PFSK-1 (cell line): ENCODE measurements around the gene GIMAP1.

Experiments
- FOXP2 ChIP-seq: optimal IDR thresholded peaks from 2 replicates; pipeline ENCODE3; 2011; ENCODE audit warnings: borderline replicate concordance, control low read depth, inconsistent platforms; ENCODE audit not compliant: insufficient read depth; ENCODE audit errors: extremely low read length, extremely low read depth
- POLR2AphosphoS5 ChIP-seq: IDR thresholded peaks from 2 replicates; pipeline ENCODE4 v1.6.1; 2012; ENCODE audit warnings: low read depth, mild to moderate bottlenecking, control low read depth, low read length, moderate library complexity
- SIN3A ChIP-seq: IDR thresholded peaks from 2 replicates; pipeline ENCODE4 v1.6.1; 2012; ENCODE audit warnings: mild to moderate bottlenecking, low read length, moderate library complexity, borderline replicate concordance; ENCODE audit not compliant: insufficient read depth
- TAF1 ChIP-seq: IDR thresholded peaks from 2 replicates; pipeline ENCODE4 v1.6.1; 2012; ENCODE audit warnings: low read length, control low read depth, borderline replicate concordance; ENCODE audit not compliant: insufficient read depth
- TF ChIP-seq, protein P1 (sequence below), 2 experiments: IDR thresholded peaks; 2 replicates each; pipeline versions ENCODE4 v1.6.1 to v1.8.0; 2011 to 2012; ENCODE audit warnings: low read depth in 2 of 2, low read length in 2 of 2, control low read depth in 1 of 2, inconsistent platforms in 1 of 2, mild to moderate bottlenecking in 1 of 2, moderate library complexity in 1 of 2; ENCODE audit not compliant: insufficient read depth in 1 of 2

Gene GIMAP1

DNA sequence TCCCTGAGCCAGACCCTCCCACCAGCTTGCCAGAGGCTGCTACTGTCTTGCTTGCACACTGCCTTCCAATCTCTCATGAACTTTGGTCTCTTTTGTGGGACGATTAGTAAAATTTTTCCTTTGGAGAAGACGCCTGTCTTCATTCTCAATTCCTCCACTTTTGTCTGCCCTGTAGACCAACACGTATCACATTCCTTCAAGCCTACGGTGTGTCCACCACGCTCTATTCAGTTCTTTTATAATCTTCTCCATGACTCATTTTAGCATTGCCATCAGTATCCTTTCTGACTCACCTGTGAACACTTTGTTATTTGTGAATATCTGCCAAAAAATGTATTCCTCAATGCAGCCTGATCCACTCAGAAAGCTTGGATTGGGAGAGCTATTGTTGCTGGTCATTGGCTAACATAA, 22.2 kb downstream of the GIMAP1 start:
- TF ChIP-seq, protein P1, sequence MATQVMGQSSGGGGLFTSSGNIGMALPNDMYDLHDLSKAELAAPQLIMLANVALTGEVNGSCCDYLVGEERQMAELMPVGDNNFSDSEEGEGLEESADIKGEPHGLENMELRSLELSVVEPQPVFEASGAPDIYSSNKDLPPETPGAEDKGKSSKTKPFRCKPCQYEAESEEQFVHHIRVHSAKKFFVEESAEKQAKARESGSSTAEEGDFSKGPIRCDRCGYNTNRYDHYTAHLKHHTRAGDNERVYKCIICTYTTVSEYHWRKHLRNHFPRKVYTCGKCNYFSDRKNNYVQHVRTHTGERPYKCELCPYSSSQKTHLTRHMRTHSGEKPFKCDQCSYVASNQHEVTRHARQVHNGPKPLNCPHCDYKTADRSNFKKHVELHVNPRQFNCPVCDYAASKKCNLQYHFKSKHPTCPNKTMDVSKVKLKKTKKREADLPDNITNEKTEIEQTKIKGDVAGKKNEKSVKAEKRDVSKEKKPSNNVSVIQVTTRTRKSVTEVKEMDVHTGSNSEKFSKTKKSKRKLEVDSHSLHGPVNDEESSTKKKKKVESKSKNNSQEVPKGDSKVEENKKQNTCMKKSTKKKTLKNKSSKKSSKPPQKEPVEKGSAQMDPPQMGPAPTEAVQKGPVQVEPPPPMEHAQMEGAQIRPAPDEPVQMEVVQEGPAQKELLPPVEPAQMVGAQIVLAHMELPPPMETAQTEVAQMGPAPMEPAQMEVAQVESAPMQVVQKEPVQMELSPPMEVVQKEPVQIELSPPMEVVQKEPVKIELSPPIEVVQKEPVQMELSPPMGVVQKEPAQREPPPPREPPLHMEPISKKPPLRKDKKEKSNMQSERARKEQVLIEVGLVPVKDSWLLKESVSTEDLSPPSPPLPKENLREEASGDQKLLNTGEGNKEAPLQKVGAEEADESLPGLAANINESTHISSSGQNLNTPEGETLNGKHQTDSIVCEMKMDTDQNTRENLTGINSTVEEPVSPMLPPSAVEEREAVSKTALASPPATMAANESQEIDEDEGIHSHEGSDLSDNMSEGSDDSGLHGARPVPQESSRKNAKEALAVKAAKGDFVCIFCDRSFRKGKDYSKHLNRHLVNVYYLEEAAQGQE (IDR thresholded peaks at IDR 0.05; ENCODE audit: insufficient read depth in 1 of 2, low read depth in 2 of 2, low read length in 2 of 2) = no peak
- TF ChIP-seq SIN3A (no peak), TAF1 (no peak), FOXP2 (no peak), POLR2AphosphoS5 (no peak)

DNA sequence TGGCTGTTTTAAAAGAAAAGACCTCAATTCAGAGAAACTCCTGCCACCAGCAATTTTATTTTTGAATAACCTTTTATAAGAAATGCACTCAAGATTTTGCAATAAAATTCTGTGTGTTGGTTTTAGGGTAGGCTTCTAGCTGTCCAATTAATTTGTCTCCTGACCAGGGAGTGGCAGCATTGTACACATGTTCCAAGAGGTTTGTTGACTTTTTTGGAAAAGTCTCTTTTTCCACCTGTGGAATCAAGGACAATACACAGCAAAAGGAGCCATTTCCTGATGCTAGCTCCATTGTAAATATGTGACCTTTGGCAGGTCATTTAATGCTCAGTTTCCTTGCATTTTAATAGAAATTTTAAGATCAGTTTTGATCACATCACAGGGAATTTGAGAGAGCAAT, 22.6 kb downstream of the GIMAP1 start:
- no peak for TF ChIP-seq FOXP2
- TF ChIP-seq, protein P1 (IDR thresholded peaks at IDR 0.05; ENCODE audit: insufficient read depth in 1 of 2, low read depth in 2 of 2, low read length in 2 of 2) = no peak
- no peak for TF ChIP-seq SIN3A
- no peak for TF ChIP-seq POLR2AphosphoS5
- TF ChIP-seq TAF1 = no peak

DNA sequence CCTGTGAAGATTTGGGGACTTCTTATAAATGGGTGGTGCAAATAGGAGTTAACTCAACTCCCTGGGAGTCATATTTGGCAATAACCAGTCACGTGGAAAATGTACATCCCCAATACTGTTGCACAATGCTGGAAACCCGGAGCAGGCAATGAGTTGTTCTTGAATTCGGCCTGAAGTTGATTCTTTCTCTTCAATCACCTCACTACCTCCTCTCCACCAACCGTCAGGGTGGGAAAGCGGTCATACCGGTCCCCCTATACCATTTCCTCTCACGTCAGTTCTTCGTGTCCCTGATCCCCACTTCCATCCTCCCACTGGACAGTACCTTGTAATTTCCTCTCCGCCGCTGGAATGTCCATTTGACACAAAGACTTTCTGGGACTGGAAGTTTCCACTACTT, 23.6 kb downstream of the GIMAP1 start:
- TF ChIP-seq SIN3A = no peak
- TF ChIP-seq, protein P1 (IDR thresholded peaks at IDR 0.05; ENCODE audit: insufficient read depth in 1 of 2, low read depth in 2 of 2, low read length in 2 of 2) = no peak
- no peak for TF ChIP-seq FOXP2
- TF ChIP-seq POLR2AphosphoS5 = no peak
- TF ChIP-seq TAF1 = no peak

DNA sequence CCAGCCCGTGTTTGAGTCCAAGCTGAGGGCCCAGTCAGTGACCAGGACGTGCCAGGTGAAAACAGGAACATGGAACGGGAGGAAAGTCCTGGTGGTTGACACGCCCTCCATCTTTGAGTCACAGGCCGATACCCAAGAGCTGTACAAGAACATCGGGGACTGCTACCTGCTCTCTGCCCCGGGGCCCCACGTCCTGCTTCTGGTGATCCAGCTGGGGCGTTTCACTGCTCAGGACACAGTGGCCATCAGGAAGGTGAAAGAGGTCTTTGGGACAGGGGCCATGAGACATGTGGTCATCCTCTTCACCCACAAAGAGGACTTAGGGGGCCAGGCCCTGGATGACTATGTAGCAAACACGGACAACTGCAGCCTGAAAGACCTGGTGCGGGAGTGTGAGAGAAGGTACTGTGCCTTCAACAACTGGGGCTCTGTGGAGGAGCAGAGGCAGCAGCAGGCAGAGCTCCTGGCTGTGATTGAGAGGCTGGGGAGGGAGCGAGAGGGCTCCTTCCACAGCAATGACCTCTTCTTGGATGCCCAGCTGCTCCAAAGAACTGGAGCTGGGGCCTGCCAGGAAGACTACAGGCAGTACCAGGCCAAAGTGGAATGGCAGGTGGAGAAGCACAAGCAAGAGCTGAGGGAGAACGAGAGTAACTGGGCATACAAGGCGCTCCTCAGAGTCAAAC, 26.0 kb downstream of the GIMAP1 start:
- TF ChIP-seq, protein P1 (IDR thresholded peaks at IDR 0.05; ENCODE audit: insufficient read depth in 1 of 2, low read depth in 2 of 2, low read length in 2 of 2) = no peak
- no peak for TF ChIP-seq SIN3A
- TF ChIP-seq POLR2AphosphoS5 = no peak
- TF ChIP-seq FOXP2 = no peak
- TF ChIP-seq TAF1 = no peak

DNA sequence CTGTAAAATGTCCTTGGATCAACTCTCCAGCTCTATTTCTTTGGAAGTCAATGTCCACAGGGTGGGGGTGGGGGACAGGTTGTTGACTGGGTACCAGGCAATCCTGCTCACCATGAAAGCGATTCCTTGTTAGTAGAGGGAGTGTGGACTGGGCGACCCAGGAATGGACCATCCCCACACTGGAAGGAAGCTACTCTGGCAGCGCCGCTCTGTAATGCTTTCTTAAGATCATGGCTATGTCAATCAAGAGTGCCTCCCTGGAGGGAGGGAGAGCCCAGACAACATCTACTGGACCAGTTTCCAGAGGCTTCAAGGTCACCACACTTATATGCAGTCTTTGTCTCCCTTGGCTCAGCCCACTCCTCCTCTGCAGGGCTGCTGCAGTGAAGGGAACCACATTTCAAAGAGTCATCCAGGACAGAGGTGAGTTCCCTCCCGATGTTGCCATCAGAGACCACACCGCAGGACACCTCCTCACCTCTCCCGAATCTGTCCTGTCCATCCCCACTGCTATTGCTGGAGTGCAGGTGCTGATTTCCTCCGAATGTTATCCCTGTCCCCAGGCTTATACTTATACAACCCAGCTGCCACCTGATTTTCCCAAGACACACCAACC, 27.7 kb downstream of the GIMAP1 start:
- TF ChIP-seq SIN3A (no peak), TAF1 (no peak), FOXP2 (no peak), POLR2AphosphoS5 (no peak)
- TF ChIP-seq, protein P1 (IDR thresholded peaks at IDR 0.05; ENCODE audit: insufficient read depth in 1 of 2, low read depth in 2 of 2, low read length in 2 of 2) = no peak
